Stimulated activated naive CD4-positive, alpha-beta T cell treated with Interleukin-2 at 50 U/mL for 16 hours (primary cell): ENCODE data around the gene OAT.
"Not testable (repeated sequence)": the region's sequence is repeated elsewhere in the genome, so short reads cannot be mapped to it uniquely, and the experiment has no call there.

Experiments used
- DNase-seq: peaks from one replicate; lab custom pipeline; 2025; lab: John Stamatoyannopoulos, UW

Gene OAT

DNA sequence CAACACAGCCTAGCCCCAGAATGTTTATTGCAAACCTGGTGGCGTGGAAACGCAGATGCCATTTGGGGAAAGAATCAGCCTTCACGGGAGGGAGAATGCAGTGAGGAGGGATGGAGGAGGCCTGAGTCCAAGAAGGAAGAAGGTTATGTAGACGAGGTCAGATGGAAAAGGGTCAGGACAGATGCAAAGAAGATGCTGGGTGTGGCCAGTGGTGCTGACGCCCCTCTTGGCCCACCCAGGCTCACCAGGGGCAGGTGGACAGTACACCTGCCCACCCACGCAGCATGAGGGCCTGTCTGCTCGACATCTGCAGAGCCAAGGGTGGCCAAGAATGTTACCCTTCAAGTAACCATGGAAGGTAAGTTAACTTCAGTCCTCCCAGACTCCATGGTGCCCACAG lies 40.5 kb downstream of the OAT start:
- no peak for DNase-seq

- no peak for DNase-seq
These were observed 41.6 kb downstream of the OAT start for GRCh38 chr10:124377101-124377500.

GRCh38 chr10:124376411-124376810 lies 42.3 kb downstream of the OAT start:
- no peak for DNase-seq

GRCh38 chr10:124375691-124376090 lies 43.0 kb downstream of the OAT start:
- DNase-seq, result no peak

DNA sequence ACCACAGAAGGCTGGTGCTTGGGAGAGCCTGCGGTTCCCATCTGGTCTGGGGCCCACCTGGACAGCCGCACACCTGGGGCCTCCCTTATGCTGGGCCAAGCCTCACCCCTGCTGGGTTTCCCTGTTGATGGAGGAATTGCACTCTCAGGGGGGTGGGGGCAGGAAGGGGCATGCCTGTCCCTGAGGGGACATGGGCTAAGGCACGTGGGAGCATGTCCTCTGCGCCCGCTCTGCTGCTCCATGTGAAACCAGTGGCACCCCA lies 43.4 kb downstream of the OAT start:
- DNase-seq, result no peak

GRCh38 chr10:124374535-124375352 lies 44.0 kb downstream of the OAT start:
- DNase-seq, result no peak

DNA sequence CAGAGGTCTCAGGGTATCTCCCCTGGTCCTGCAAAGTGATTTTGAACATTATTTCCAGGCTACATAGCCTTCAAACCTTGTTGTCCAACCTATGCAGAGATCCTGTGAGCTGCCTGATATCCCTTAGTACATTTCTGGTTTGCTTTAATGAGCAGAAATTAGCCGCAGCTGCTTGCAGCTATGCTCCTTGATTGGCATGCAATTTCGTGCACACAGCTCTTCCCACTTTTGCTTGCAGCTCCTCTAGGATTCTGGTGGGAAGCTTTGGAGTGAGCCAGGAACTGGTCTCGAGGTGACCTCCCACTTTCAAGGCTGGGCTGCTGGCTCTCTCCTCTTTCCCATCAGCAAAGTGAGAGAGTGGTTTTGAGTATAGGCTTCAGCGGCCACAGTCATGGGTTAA lies 45.8 kb downstream of the OAT start:
- no peak for DNase-seq

- no peak for DNase-seq
These were observed 48.3 kb downstream of the OAT start for GRCh38 chr10:124370426-124370825.

DNA sequence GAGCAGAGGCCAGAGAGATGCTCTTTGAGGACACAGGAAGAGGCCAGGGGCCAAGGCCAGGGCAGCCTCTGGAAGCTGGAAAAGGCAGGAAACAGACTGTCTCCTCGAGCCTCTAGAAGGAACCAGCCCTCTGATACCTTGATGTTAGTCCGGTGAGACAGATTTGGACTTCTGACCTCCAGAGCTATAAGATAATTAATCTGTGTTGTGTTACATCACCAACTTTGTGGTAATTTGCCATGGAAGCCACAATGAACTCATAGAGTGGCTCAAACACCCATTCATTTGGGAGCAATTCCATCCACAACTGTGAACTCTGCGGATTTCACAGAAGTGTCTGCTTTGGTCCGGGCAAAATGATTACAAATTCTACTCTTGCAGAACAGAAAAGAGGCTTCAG lies 48.7 kb downstream of the OAT start:
- DNase-seq, result no peak

DNA sequence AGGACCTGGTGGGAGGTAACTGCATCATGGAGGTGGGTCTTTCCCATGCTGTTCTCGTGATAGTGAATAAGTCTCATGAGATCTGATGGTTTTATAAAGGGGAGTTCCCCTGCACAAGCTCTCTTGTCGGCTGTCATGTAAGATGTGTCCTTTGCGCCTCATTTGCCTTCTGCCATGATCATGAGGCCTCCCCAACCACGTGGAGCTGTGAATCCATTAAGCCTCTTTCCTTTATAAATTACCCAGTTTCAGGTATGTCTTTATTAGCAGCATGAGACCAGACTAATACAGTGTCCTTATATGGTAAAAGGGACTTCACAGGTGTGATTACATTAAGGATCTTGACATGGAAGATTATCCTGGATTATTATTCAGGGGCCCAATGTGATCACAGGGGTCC lies 49.2 kb downstream of the OAT start:
- DNase-seq, result not testable (repeated sequence)

- no peak for DNase-seq
These were observed 49.7 kb downstream of the OAT start for GRCh38 chr10:124369066-124369465.

GRCh38 chr10:124367936-124368335 lies 50.8 kb downstream of the OAT start:
- DNase-seq, result no peak

DNA sequence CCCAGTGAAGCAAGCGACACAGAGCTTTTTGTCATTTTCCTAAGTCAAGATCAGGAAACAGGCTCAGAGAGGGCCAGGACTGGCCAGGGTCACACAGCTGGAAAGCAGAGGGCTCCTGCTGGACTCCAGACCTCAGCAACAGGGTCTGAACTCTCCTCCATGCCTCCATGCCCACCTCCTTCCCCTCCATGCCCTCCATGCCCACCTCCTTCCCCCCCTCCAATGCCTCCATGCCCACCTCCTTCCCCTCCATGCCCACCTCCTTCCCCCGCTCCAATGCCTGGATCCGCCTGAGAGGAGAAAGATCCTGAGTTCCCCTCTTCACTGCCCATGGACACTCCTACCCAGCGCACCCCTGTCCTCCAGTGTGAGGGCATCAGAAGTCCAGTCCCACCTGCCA lies 51.3 kb downstream of the OAT start:
- DNase-seq, result no peak

DNA sequence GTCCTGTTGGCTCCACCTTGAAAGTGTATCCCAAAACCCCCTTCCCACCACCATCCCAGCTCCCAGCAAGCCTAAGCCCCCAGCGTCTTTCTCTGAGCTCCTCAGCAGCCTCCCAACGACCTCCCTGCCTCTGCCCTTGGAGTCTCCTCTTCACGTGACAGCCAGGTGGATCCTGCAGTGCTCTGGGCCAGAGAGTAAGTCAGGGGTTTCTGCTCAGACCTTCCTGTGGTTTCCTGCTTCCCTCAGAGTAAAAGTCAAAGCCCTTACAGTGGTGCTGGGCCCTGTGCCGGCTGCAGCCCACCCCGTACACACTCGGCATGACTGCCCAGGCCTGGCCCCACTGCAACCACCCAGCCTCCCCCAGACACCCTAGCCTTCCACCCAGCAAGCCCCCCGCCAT lies 51.9 kb downstream of the OAT start:
- DNase-seq, result no peak

DNA sequence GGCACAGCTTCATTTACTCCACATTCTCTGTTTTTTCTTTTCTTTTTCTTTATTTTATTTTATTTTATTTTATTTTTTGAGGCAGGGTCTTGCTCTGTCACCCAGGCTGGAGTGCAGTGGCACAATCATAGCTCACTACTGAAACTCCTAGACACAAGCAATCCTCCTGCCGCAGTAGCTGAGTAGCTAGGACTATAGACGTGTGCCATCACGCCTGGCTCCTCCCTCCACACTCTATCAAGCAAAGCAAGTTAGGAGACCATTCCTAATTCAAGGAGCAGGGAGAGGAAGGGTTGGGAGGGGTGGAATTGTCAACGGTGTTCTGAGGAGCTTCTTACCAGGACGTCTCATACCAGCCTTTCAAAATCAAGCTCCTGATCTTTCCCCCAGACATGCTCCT lies 52.4 kb downstream of the OAT start:
- no peak for DNase-seq

- no peak for DNase-seq
These were observed 54.0 kb downstream of the OAT start for GRCh38 chr10:124364674-124365073.

- no peak for DNase-seq
These were observed 56.2 kb downstream of the OAT start for GRCh38 chr10:124362568-124362967.

- DNase-seq, result no peak
These were observed 59.3 kb downstream of the OAT start for GRCh38 chr10:124359336-124359832.

- DNase-seq, result no peak
These were observed 61.2 kb downstream of the OAT start for GRCh38 chr10:124357561-124357885.

DNA sequence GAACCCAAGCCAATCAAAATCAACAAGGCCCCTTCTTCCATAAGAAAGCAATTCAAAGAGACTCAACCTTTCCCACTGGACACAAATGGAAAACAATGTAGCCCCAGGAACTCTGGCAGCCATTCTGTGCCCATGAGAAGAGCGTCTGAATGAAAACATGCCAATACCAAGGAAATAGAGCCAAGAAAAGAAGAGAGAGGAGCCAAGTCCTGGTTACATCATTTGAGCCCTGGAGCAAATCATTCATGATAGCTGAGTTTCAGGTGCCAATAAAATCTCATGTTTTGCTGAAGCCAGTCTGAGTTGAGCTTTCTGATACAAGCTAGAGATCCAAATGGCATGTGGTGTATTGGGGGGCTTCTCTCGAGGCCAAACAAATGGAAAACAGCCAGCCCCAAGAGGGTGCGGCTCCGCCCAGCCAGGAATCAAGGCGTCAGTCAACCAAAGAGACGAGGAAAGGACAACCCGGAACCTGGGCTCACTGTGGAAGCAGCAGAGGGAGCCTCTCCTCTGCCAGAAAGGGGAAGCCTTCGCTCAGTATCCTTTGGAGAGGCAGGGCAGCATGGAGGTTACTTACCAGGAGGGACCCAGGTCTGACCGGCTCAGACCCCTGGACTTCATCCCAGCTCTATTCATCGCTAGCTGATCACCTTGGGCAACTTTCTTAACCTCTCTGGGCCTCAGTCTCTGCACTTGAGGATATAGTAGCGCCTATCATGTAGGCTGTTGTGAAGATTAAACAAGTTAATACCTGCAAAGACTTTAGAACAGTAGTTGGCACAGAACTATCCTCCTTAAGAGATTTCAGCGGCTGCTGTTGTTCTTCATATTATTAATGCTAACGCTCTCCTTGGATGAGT lies 61.8 kb downstream of the OAT start:
- no peak for DNase-seq

DNA sequence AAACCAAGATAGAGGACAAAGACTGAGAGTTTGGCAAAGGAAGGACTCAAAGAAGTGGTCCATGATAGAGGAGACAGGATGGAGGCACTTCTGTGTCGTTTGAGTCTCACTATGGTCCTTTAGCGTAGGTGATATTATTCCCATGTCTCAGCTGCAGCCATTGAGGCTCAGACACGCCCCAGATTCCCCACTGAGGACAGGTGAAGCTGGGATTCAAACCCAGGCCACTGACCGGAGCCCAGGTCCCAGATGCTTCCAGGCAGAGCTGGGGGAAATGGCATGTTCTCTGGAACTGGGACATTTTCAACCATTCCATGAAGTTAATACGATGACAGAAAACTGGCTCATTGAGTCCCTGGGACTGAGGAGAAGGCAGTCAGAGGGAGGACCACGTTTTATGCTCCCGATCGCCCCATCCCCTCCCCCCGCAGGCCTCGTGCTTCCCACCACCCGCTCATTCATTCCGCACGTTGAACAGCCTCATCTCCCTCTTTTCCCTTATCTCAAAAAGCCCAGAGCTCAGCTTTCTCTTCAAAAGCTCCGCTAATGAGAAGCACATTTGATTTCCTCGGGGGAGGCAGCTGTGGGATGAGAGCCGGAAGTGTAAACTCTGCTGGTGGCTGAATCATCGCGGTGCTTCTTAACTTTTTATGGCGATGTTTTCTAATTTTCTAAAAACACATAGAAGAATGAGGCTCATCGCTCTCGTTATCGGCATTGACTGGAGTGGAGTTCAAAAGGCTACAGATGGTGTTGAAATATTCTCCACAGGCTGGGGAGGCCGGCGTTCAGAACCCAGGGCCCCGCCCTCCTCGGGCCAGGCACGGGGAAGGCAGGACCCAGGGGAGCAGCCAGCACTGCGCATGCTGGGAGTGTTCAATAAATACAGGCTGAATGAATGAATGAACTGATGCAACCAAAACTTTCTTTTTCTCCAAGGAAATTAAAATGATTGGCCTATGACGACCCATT lies 64.0 kb downstream of the OAT start:
- DNase-seq, result peak; percentile 9

DNA sequence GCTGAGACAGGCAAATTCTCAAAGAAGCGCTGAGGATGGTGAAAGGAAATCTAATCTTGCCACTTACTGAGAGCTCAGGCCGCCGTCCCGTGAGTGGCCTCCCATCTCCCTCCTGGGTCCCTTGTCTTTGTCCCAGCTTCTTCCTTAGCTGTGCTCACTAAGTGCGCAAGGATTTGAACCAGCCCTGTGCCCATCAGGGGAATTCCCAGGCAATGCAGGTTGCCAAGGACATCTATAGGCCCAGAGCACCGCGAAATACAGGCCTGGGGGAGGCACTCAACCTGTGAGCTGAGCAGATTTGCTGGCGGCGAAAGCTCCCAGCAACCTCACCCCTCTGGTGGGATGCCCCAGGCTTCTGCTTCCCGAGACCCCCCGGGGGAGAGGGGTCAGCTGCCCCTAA lies 64.8 kb downstream of the OAT start:
- no peak for DNase-seq
